HFF-Myc (cell line): ENCODE results near the gene MRPL19.
"Not testable (repeated sequence)": the region's sequence is repeated elsewhere in the genome, so short reads cannot be mapped to it uniquely, and the experiment has no call there.

Experiments used
- DNase-seq: peaks from one replicate; pipeline ENCODE4 v3.0.0-alpha.2; 2011; ENCODE audit warnings: low read depth; ENCODE audit errors: extremely low read depth
- H3K4me3 ChIP-seq: replicated peaks from 2 replicates; pipeline ENCODE4 v1.5.1; 2011; ENCODE audit warnings: low read depth, mild to moderate bottlenecking, control low read depth, low read length
- TF ChIP-seq, protein P1 (sequence below): IDR thresholded peaks from 2 replicates; pipeline ENCODE4 v1.5.1; 2012; ENCODE audit warnings: mild to moderate bottlenecking, low read depth, low read length, control low read depth; ENCODE audit errors: missing control alignments

MRPL19 gene

DNA sequence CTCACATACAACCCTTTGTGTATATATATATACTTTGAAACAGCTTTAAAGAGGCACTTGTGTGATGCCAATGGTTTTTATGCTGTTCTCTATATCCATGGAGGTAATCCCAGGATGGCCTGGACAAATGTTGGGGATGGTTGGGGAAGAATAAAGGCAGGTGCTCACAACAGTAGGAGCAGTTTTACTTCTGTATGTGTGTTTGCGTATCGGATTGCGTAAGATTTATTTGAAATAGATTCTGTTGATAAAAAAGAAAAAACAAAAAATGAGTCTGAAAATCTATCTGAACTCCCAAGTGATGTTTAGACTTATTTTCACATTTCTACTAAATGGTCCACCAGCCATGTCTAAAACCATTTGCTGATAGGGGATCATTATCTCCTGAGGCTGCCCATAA lies 29.3 kb downstream of the MRPL19 start:
- H3K4me3 ChIP-seq: no peak overlapping the region
- no peak for DNase-seq
- TF ChIP-seq, protein P1, sequence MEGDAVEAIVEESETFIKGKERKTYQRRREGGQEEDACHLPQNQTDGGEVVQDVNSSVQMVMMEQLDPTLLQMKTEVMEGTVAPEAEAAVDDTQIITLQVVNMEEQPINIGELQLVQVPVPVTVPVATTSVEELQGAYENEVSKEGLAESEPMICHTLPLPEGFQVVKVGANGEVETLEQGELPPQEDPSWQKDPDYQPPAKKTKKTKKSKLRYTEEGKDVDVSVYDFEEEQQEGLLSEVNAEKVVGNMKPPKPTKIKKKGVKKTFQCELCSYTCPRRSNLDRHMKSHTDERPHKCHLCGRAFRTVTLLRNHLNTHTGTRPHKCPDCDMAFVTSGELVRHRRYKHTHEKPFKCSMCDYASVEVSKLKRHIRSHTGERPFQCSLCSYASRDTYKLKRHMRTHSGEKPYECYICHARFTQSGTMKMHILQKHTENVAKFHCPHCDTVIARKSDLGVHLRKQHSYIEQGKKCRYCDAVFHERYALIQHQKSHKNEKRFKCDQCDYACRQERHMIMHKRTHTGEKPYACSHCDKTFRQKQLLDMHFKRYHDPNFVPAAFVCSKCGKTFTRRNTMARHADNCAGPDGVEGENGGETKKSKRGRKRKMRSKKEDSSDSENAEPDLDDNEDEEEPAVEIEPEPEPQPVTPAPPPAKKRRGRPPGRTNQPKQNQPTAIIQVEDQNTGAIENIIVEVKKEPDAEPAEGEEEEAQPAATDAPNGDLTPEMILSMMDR: no peak

GRCh38 chr2:75676464-75676863 lies 29.9 kb downstream of the MRPL19 start:
- TF ChIP-seq, protein P1: no peak
- DNase-seq: no peak
- H3K4me3 ChIP-seq: no peak overlapping the region

- DNase-seq: no peak
- TF ChIP-seq, protein P1: no peak
- H3K4me3 ChIP-seq: no peak overlapping the region
Measured at GRCh38 chr2:75679556-75679955, 33.0 kb downstream of the MRPL19 start.

GRCh38 chr2:75680402-75680801 lies 33.8 kb downstream of the MRPL19 start:
- TF ChIP-seq, protein P1: no peak
- no peak for DNase-seq

DNA sequence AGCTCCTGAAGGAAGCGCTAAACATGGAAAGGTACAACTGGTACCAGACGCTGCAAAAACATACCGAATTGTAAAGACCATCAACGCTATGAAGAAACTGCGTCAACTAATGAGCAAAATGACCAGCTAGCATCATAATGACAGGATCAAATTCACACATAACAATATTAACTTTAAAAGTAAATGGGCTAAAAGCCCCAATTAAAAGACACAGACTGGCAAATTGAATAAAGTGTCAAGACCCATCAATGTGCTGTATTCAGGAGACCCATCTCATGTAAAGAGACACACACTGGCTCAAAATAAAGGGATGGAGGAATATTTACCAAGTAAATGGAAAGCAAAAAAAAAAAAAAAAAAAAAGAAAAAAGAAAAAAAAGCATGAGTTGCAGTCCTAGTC lies 36.8 kb downstream of the MRPL19 start:
- H3K4me3 ChIP-seq, DNase-seq: not testable (repeated sequence)

More at GRCh38 chr2:75680402-75680801, 33.8 kb downstream of the MRPL19 start:
- no peak overlapping the region for H3K4me3 ChIP-seq

- TF ChIP-seq, protein P1: no peak
- DNase-seq: no peak
- H3K4me3 ChIP-seq: no peak overlapping the region
Measured at GRCh38 chr2:75688196-75688595, 41.6 kb downstream of the MRPL19 start.

DNA sequence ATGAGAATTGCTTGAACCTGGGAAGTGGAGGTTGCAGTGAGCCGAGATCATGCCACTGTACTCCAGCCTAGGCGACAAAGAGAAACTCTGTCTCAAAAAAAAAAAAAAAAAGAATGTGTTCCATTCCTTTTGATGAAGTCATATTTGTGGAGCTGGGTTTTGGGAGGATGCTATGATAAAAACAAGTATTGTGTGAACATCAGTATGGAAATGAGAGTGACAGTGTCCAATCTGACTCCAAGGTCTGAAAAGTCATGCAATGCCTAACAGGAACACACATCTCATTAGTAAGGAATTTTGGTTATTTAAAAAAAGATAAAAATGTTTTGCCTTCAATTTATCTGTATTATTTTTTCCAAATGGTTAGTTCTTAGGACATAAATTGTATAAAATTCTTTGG lies 52.3 kb downstream of the MRPL19 start:
- no peak overlapping the region for H3K4me3 ChIP-seq
- TF ChIP-seq, protein P1: no peak
- DNase-seq: no peak

DNA sequence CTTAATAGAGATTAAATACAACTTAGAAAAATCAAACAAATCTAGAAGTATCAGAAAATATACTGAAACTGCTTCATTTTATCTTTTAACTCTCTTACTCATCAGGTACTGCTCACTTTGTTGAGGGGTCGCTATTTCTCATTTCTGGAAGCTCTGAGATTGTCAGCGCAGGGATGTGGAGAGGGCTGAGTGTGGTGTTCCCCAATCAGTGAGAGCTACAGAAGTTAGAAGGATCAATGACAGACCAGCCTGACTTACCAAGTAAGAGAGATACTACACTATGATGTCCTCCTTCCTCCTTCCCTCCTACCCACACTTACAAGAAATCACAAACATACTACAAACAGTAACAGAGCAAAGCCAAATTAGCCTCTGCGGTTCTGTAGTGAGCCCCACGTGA lies 56.0 kb downstream of the MRPL19 start:
- no peak for DNase-seq
- H3K4me3 ChIP-seq: no peak overlapping the region
- TF ChIP-seq, protein P1: no peak
